Activated naive CD8-positive, alpha-beta T cell treated with anti-CD3 and anti-CD28 coated beads, Interleukin-2, amount 50 U/mL, for 24 hours (primary cell): ENCODE data around the gene ERBB4.

ENCODE experiments used
- ATAC-seq: fragments of 150-1000 bp; cut with Tn5 transposase; one replicate; pipeline ENCODE4 v1.10.0; 2021
- DNase-seq: peaks from one replicate; pipeline ENCODE4 v3.0.0; 2021
- H3K27ac Mint-ChIP-seq: one replicate; pipeline ENCODE4 v1.8.0; 2021; ENCODE audit warnings: mild to moderate bottlenecking, mixed read lengths
- H3K27me3 Mint-ChIP-seq: one replicate; pipeline ENCODE4 v1.8.0; 2021; ENCODE audit warnings: mixed read lengths
- H3K36me3 Mint-ChIP-seq: one replicate; pipeline ENCODE4 v1.8.0; 2021; ENCODE audit warnings: low read depth, mixed read lengths
- H3K4me1 Mint-ChIP-seq: one replicate; pipeline ENCODE4 v1.8.0; 2021; ENCODE audit warnings: mixed read lengths
- H3K4me3 Mint-ChIP-seq: one replicate; pipeline ENCODE4 v1.8.0; 2021; ENCODE audit warnings: mild to moderate bottlenecking, moderate library complexity, mixed read lengths
- H3K9me3 Mint-ChIP-seq: one replicate; pipeline ENCODE4 v1.8.0; 2021; ENCODE audit warnings: mixed read lengths

Gene ERBB4

GRCh38 chr2:212385241-212385640 lies 153.4 kb downstream of the ERBB4 start:
- no peak for DNase-seq
- Mint-ChIP-seq H3K4me3 (no peak overlapping the region), H3K9me3 (no peaks in the 10 kb centered on the region), H3K27ac (no peak overlapping the region), H3K36me3 (no peaks in the 10 kb centered on the region), H3K4me1 (no peaks in the 10 kb centered on the region), H3K27me3 (no peaks in the 10 kb centered on the region)
- no peak for ATAC-seq

DNA sequence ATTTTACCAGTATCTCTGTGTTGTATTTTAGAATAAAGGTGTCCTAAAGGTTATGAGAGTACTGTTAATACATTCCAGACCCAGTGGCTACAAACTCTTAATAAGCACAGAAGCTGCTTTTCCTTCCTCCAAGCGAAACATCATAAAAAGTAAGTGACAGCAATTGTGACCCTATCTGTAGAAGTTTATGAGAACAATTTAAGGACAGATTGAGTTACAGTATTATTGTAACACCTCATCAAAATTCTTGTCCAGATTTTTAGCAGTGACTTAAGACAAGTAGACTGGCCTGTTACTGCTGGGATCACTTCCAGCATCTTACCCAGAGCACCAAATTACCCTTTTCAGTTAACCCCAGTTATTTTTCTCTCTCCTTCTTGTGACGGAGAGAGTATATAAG lies 154.6 kb downstream of the ERBB4 start:
- DNase-seq, result no peak
- Mint-ChIP-seq H3K36me3 (no peaks in the 10 kb centered on the region), H3K27me3 (no peaks in the 10 kb centered on the region), H3K27ac (no peak overlapping the region), H3K9me3 (no peaks in the 10 kb centered on the region), H3K4me3 (no peak overlapping the region), H3K4me1 (no peaks in the 10 kb centered on the region)
- ATAC-seq, result no peak

- no peaks in the 10 kb centered on the region for H3K36me3 Mint-ChIP-seq
- no peak overlapping the region for H3K4me3 Mint-ChIP-seq
- ATAC-seq, result no peak
- no peak overlapping the region for H3K27ac Mint-ChIP-seq
- no peak for DNase-seq
- H3K27me3 Mint-ChIP-seq, result no peaks in the 10 kb centered on the region
- no peaks in the 10 kb centered on the region for H3K9me3 Mint-ChIP-seq
- H3K4me1 Mint-ChIP-seq, result no peaks in the 10 kb centered on the region
Measured at GRCh38 chr2:212381428-212382102, 157.0 kb downstream of the ERBB4 start.

DNA sequence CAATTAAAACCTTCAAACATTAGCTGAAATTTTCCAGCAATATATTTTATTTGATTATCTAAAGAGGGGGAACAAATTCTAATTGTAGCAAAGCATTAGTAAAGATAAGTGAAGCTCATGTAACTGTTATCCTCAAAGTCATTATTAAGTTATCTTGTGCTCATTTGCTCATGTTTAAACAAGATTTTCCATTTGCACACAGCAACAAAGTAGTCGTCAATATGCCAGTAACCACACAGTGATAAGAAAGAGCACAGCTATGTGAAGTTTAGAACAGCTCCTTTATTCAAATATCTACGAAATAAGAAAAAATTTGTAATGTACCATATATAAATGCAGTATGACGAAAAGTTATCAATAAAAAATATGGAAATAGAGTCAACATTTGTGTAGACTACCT lies 159.5 kb downstream of the ERBB4 start:
- Mint-ChIP-seq H3K27me3 (no peaks in the 10 kb centered on the region), H3K27ac (no peak overlapping the region), H3K36me3 (no peaks in the 10 kb centered on the region), H3K9me3 (no peaks in the 10 kb centered on the region), H3K4me1 (no peaks in the 10 kb centered on the region), H3K4me3 (no peak overlapping the region)
- ATAC-seq (no peak), DNase-seq (no peak)

DNA sequence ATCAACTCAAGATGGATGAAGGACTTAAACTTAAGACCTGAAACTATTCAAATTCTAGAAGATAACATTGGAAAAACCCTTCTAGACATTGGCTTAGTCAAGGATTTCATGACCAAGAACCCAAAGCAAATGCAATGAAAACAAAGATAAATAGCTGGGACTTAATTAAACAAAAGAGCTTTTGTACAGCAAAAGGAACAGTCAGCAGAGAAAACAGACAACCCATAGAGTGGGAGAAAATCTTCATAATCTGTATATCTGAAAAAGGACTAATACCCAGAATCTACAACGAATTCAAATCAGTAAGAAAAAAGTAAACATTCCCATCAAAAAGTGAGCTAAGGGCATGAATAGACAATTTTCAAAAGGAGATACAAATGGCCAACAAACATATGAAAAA lies 171.2 kb downstream of the ERBB4 start:
- H3K4me1 Mint-ChIP-seq, result no peaks in the 10 kb centered on the region
- no peak for ATAC-seq

DNA sequence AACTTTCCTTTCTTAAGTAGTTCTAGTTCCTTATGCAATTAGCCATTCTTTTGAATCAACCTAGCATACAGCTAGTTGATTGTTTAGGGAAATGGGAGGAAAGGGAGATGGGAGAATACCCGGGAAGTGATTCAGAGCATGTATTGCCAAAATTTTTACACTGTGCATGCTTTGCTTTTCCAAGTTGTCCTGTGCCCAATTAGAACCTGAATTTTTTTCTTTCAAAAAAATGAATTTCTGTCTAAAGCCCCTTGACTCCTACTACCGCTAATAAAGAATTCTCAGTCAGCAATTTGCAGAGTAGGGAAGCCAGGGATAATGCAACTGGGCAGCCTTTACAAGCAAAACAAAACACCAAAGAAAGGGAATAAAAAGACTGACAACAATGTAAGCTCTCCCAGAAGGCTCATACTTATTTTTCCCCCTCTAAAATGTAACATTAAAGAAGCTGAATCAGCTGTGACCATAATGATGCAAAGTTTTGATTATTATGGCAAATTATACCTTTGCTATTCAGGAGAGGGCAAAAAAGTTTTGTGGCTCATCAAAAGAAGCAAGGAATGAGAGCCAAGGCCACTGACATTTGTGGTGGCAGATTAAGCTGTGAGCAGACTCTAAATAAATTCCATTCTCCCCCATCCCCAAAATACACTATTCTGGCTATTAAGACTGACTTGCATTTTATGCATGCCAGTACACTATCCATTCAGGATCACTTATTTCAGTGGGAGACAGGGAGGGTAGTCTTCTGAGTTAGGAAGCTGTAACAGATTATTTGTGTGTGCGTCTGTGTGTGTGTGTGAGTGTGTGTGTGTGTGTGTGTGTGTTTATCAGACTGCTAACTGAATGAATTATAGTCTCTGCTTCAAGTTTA lies 174.3 kb downstream of the ERBB4 start:
- Mint-ChIP-seq H3K36me3 (no peaks in the 10 kb centered on the region), H3K27me3 (no peaks in the 10 kb centered on the region), H3K9me3 (no peaks in the 10 kb centered on the region), H3K4me3 (no peak overlapping the region), H3K27ac (no peak overlapping the region), H3K4me1 (no peaks in the 10 kb centered on the region)
- DNase-seq (no peak), ATAC-seq (no peak)

More for the DNA sequence above, 171.2 kb downstream of the ERBB4 start:
- Mint-ChIP-seq H3K4me3 (no peak overlapping the region), H3K36me3 (no peaks in the 10 kb centered on the region), H3K9me3 (no peaks in the 10 kb centered on the region), H3K27ac (no peak overlapping the region), H3K27me3 (no peaks in the 10 kb centered on the region)
- no peak for DNase-seq

GRCh38 chr2:212361174-212361756 lies 177.3 kb downstream of the ERBB4 start:
- Mint-ChIP-seq H3K4me1 (no peaks in the 10 kb centered on the region), H3K27me3 (no peaks in the 10 kb centered on the region), H3K9me3 (no peaks in the 10 kb centered on the region), H3K27ac (no peak overlapping the region), H3K36me3 (no peaks in the 10 kb centered on the region), H3K4me3 (no peak overlapping the region)
- DNase-seq (no peak), ATAC-seq (no peak)

DNA sequence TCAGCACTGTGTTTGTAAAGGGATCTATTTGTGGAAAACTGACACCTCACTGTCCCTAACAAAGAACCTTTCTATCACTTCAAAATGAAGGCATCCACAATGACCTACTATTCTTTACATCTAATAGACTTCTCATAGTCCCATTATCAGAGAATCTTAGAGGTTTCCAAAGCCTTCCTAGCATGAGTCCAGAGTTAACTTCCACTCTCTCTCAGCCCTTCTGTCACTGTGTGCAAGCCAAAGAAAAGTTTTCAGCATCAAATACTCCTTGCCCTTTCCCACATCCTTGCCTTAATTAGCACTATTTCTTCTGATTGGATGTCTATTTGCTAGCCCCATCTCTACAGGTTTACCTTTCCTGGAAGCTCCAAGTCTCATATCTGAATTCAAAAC lies 178.5 kb downstream of the ERBB4 start:
- Mint-ChIP-seq H3K4me1 (no peaks in the 10 kb centered on the region), H3K27ac (no peak overlapping the region), H3K9me3 (no peaks in the 10 kb centered on the region), H3K36me3 (no peaks in the 10 kb centered on the region), H3K27me3 (no peaks in the 10 kb centered on the region), H3K4me3 (no peak overlapping the region)
- ATAC-seq, result no peak
- DNase-seq, result no peak

- ATAC-seq (no peak), DNase-seq (no peak)
- Mint-ChIP-seq H3K4me3 (no peak overlapping the region), H3K4me1 (no peaks in the 10 kb centered on the region), H3K27ac (no peak overlapping the region), H3K9me3 (no peaks in the 10 kb centered on the region), H3K36me3 (no peaks in the 10 kb centered on the region), H3K27me3 (no peaks in the 10 kb centered on the region)
Measured at GRCh38 chr2:212359425-212360067, 179.1 kb downstream of the ERBB4 start.

- Mint-ChIP-seq H3K4me3 (no peak overlapping the region), H3K4me1 (no peaks in the 10 kb centered on the region), H3K27ac (no peak overlapping the region), H3K9me3 (no peaks in the 10 kb centered on the region), H3K36me3 (no peaks in the 10 kb centered on the region), H3K27me3 (no peaks in the 10 kb centered on the region)
- DNase-seq (no peak), ATAC-seq (no peak)
Measured at GRCh38 chr2:212357606-212358005, 181.0 kb downstream of the ERBB4 start.

DNA sequence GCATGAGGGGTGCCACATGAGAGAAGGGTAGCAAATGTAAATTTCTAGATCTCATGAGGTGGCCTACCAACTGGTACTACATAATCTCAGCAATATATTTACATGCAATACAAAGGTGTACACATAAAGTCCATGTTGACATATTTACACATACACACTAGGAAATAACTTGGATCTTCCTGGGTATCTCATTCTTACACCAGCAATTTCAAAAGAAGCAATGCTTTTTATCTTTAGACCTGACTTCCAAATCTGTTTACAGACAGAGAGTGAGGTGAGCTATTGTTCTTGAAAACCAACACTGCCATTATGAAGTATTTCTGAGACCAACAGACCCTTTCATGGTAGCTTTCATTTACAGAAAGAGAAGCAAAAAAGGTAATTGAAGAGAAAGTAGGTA lies 184.2 kb downstream of the ERBB4 start:
- Mint-ChIP-seq H3K9me3 (no peaks in the 10 kb centered on the region), H3K4me1 (no peaks in the 10 kb centered on the region), H3K27me3 (no peaks in the 10 kb centered on the region), H3K27ac (no peak overlapping the region), H3K36me3 (no peaks in the 10 kb centered on the region), H3K4me3 (no peak overlapping the region)
- ATAC-seq (no peak), DNase-seq (no peak)

DNA sequence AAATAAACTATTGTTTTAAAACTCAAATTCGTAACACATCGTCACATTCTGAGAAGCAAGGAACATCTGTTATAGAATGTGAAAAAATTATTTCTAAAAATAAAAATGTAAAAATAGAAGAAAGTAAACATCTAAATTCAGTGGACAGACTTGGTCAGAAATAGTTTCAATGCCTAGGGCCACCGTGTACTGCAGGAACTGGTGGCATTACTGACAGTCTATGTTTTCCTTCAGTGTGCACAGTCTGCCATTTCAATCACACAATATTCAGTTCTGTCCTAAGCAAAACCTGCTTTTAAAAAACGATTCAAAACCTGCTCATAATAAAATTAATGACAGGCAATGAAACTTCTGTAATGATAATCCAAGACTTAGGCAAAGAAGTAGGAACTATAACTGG lies 190.1 kb downstream of the ERBB4 start:
- no peaks in the 10 kb centered on the region for H3K36me3 Mint-ChIP-seq
- DNase-seq (no peak), ATAC-seq (no peak)
- no peak overlapping the region for H3K27ac Mint-ChIP-seq
- H3K27me3 Mint-ChIP-seq, result no peaks in the 10 kb centered on the region
- no peaks in the 10 kb centered on the region for H3K4me1 Mint-ChIP-seq
- no peaks in the 10 kb centered on the region for H3K9me3 Mint-ChIP-seq
- no peak overlapping the region for H3K4me3 Mint-ChIP-seq

GRCh38 chr2:212346865-212347264 lies 191.7 kb downstream of the ERBB4 start:
- H3K4me1 Mint-ChIP-seq, result no peaks in the 10 kb centered on the region

DNA sequence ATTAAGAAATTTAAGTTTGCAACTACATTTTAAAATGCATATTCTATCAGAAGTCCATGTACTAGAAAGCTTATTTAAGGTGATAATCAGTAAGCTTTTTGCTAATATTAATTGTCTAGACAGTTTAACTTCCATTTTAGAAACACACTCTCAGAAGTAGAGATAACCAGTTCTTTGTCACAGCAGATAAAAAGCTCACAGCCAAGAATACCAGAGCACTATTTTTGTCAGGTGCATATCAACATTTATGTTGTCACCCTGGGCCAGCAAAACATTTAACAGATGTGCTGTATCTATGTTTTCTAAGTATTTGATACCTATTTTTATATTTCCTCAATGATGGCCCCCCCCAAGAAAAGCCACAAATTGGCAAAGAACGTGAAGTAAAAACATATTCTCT lies 192.6 kb downstream of the ERBB4 start:
- DNase-seq, result no peak
- no peaks in the 10 kb centered on the region for H3K36me3 Mint-ChIP-seq
- H3K9me3 Mint-ChIP-seq, result peaks cover 6% of the 10 kb centered on the region
- H3K4me1 Mint-ChIP-seq, result no peaks in the 10 kb centered on the region
- H3K27ac Mint-ChIP-seq, result no peak overlapping the region
- no peak overlapping the region for H3K4me3 Mint-ChIP-seq
- H3K27me3 Mint-ChIP-seq, result no peaks in the 10 kb centered on the region
- ATAC-seq, result no peak

More at GRCh38 chr2:212346865-212347264, 191.7 kb downstream of the ERBB4 start:
- no peak overlapping the region for H3K4me3 Mint-ChIP-seq
- no peaks in the 10 kb centered on the region for H3K27me3 Mint-ChIP-seq
- no peak overlapping the region for H3K27ac Mint-ChIP-seq
- ATAC-seq (no peak), DNase-seq (no peak)
- peaks cover 6% of the 10 kb centered on the region for H3K9me3 Mint-ChIP-seq
- no peaks in the 10 kb centered on the region for H3K36me3 Mint-ChIP-seq

DNA sequence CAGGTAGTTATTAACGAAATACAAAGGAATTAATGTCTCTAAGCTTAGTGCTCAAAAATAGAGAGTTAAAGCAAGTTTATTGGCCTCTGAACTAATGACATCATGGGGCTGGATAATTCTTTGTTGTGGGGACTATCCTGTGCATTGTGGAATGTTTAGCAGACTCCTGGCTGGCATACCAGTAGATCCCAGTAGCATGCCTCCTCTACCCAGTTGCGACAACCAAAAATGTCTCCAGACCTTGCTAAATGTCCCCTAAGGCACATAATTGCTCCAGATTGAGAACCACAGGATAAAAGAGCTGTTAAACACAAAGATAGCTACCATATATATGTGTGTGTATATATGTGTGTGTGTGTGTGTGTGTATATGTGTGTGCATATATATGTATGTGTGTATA lies 194.5 kb downstream of the ERBB4 start:
- Mint-ChIP-seq H3K36me3 (no peaks in the 10 kb centered on the region), H3K4me1 (no peaks in the 10 kb centered on the region), H3K4me3 (no peak overlapping the region), H3K27me3 (no peaks in the 10 kb centered on the region), H3K9me3 (peaks cover 6% of the 10 kb centered on the region), H3K27ac (no peak overlapping the region)
- DNase-seq (no peak), ATAC-seq (no peak)
